CMK (cell line): ENCODE results near the gene ADGRB3.

Experiments used
- DNase-seq: peaks from one replicate; pipeline ENCODE4 v3.0.0-alpha.2; 2010; ENCODE audit warnings: low read depth

Gene ADGRB3

GRCh38 chr6:68634726-68635411, at the start of gene ADGRB3:
TSS of gene ADGRB3 (plus strand) at chr6:68635282. CDS start at chr6:68638676, 3,394 bp downstream.
- peak; percentile 54 for DNase-seq

- no peak for DNase-seq
These were observed 41.5 kb upstream of the ADGRB3 start for GRCh38 chr6:68593558-68593957.

GRCh38 chr6:68597642-68598041, 37.4 kb upstream of the ADGRB3 start:
- DNase-seq, result no peak

- no peak for DNase-seq
These were observed 19.1 kb upstream of the ADGRB3 start for GRCh38 chr6:68615938-68616337.

GRCh38 chr6:68625998-68626397, 9.1 kb upstream of the ADGRB3 start:
- no peak for DNase-seq

GRCh38 chr6:68628161-68628560, 6.9 kb upstream of the ADGRB3 start:
- no peak for DNase-seq

- no peak for DNase-seq
These were observed 2.3 kb upstream of the ADGRB3 start for GRCh38 chr6:68632734-68633133.

- DNase-seq, result no peak
These were observed 1.7 kb upstream of the ADGRB3 start for GRCh38 chr6:68633281-68633971.

GRCh38 chr6:68633972-68634725, 933 bp upstream of the ADGRB3 start:
- DNase-seq, result no peak

- DNase-seq, result no peak
These were observed 277 bp downstream of the ADGRB3 start for GRCh38 chr6:68635412-68635705.

GRCh38 chr6:68635706-68636513, 828 bp downstream of the ADGRB3 start:
- DNase-seq, result no peak

GRCh38 chr6:68636666-68637065, 1.6 kb downstream of the ADGRB3 start:
- DNase-seq, result no peak

GRCh38 chr6:68637071-68637470, 2.0 kb downstream of the ADGRB3 start:
- no peak for DNase-seq

- no peak for DNase-seq
These were observed 2.7 kb downstream of the ADGRB3 start for GRCh38 chr6:68637782-68638181.

GRCh38 chr6:68638230-68638900, 3.3 kb downstream of the ADGRB3 start:
- DNase-seq, result no peak

- no peak for DNase-seq
These were observed 4.1 kb downstream of the ADGRB3 start for GRCh38 chr6:68639211-68639610.

GRCh38 chr6:68639826-68640490, 4.9 kb downstream of the ADGRB3 start:
- no peak for DNase-seq

- no peak for DNase-seq
These were observed 5.4 kb downstream of the ADGRB3 start for GRCh38 chr6:68640491-68640835.

GRCh38 chr6:68641172-68641571, 6.1 kb downstream of the ADGRB3 start:
- no peak for DNase-seq

GRCh38 chr6:68642081-68642480, 7.0 kb downstream of the ADGRB3 start:
- DNase-seq, result no peak

GRCh38 chr6:68642977-68643376, 7.9 kb downstream of the ADGRB3 start:
- no peak for DNase-seq
